HK-2 (cell line): Measurements from ENCODE around the gene HTR5A.

Experiments used
- DNase-seq: peaks from one replicate; pipeline ENCODE4 v3.0.0-alpha.2; 2018; ENCODE audit not compliant: unreplicated experiment

HTR5A gene

GRCh38 chr7:155090684-155091083 lies 20.6 kb downstream of the HTR5A start:
- DNase-seq, result peak; percentile 8

- no peak for DNase-seq
Observed at GRCh38 chr7:155093596-155093995, 23.5 kb downstream of the HTR5A start.

DNA sequence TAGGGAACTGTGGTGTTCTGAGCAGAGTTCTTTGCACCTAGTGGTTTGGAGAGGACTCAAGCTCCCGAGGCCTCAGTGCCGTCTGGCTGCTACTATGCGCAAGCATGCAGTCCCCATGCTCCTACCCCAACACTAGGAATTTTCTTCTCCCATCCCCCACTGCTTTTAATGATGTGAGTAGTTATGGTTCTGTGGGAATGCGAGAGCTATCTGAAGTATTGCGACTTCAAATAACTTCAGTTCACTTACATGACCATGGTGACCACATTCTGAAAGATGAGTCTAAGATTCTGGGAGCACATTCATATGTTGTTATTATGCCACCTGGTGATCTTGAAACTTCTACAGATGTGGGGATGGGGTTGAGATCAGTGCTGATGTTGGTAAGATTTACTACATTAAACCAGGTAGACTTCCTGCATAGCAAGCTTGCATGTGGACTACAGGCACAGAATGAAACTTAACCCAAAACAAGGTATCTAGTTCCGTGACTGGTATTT lies 24.6 kb downstream of the HTR5A start:
- no peak for DNase-seq

- DNase-seq, result no peak
Observed at GRCh38 chr7:155097338-155097737, 27.2 kb downstream of the HTR5A start.

- no peak for DNase-seq
Observed at GRCh38 chr7:155103839-155104238, 33.7 kb downstream of the HTR5A start.

DNA sequence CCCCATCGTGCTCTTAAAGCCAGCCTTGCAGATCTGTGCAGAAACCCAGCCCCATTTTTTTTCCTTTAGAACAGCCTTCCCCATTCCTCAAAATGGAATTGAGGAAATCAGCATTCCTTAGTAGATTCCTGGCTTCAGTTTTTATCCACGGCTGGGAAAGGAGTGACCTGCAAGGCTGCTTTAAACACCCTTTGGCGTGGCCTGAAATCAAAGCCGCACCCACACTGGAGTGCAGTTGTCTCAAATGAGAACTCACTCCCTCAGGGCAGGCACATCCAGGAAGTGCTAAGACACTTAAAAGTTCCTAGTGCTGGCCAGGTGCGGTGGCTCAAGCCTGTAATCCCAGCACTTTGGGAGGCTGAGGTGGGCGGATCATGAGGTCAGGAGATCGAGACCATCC lies 34.8 kb downstream of the HTR5A start:
- no peak for DNase-seq

- DNase-seq, result no peak
Observed at GRCh38 chr7:155106356-155106755, 36.2 kb downstream of the HTR5A start.

DNA sequence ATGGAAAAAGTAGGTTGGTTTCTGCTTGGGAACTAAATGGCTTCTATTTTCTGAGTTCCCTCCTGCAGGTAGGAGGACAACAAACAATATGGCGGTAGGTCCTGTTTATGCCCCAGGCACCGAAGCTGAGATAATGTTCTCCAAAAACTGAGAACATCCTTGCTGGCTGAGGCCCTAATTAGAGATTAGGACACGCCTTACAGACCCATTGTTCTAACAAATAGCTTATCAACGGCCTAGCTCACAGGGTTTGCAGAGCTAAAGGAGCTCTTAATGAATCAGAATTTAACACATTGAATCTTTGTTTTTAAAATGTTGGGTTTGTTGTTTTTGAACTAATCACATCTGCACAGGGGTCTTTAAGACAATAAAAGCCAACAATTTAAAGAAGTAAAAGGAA lies 37.0 kb downstream of the HTR5A start:
- no peak for DNase-seq

DNA sequence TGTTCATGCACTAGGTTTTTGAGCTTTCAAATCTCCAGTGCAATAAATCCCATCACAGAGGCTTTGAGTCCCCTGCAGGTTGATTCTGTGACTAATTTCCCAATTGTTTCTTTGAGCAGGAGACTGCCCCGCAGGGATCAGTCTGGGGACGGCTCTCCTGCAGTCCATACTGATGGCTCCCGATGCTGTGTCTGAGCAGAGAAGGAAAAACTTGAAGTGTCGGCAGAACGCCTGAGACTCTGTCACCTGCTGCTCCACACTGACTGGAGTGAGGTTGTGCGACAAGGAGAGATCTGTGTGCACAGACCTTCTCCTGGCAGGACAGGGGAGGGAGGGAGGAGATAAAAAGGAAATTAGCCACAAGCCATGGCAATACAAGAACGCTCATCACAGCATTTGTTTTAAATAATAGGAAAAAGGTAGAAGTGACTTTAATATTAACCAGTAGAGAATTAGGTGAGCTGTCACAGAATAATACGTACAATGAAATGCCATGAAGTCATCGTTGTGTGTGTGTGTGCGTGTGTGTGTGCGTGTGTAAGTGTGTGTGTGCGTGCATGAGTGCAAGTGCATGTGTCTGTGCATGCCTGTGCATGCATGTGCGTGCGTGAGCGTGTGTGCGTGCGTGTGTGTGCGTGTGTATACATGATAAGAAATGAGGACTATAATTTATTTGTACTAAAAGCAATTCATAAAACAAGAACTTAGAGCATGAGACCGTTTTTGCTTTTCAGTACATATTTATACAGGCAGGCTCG lies 38.2 kb downstream of the HTR5A start:
- no peak for DNase-seq

DNA sequence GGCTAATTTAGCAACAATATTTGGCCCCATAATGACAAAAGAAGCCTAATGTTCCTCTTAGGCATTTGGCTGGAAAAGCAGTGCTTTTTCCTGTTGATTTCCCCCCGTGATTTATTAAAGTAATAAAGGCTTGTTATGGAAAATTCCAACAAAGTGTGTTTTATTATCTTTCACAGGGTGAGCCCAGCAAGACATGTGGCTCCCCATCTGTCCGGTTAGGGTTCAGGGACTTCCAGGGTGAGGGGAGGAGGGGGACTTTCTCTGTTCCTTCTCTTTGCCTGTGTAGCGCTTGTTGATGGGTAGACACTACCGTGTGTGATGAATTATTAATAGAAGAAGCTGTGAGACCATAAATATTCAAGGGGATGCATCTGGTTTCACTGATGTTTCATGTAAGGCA lies 39.0 kb downstream of the HTR5A start:
- no peak for DNase-seq

DNA sequence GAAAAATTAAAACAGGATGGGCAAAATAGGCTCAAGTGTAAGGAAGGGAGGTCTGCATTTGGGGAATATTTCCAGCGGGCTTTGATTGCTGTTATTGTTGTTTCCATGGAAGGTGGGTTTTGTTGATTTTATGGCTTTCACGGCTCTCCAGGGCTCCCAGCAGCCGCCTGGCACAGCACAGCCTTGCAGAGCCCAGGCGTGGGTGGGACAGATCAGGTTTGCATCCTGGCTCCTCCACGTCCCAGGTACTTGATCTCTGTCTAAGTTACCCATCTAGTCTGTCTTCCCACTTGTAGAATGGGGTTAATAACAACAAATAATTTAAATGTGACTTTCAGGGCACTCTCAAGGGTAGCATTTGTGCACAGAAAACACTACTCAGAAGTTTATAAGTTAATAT lies 45.2 kb downstream of the HTR5A start:
- no peak for DNase-seq

DNA sequence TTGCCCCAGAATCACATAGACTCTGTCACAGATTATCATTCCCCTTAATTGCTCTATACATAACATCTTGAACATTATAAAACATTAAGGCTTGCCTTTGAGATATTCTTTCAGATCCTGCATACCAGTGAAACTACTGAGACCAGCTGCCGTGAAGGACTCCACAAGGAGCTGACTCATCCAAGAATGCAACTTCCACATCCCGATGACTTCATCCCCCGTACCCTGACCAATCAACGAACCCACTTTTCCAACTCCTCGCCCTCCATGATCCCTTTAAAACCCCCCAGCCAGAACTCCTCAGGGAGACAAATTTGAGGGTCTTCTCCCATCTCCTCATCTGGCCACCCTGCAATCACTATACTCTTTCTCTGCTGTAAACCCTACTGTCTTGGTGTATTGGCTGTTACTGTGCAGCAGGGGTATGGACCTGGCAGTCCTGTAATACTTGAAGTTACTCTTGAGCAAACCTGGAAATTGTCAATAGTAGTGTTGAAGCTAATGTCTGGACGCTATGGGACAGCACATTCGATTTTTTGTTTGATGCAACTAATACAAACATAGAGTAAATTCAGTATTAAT lies 49.8 kb downstream of the HTR5A start:
- DNase-seq, result no peak

DNA sequence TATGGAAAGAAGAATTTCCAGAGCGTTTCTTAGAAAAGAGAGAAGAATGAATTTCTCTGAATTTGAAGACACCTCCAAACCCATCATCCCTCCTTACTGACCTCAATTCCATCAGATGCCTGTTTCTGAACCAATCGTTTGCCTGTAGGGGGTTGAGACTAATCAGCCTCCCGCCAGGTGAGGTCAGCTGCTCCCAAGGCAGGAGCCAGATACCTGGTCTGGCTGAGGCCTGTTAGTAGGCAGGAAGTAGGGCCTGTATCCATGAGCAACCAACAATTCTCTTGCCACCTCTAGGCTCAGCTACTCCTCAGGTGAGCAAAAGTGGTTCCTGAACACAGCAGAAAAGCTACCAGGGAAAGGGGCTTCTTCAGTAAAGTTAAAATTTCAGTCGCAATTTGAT lies 50.3 kb downstream of the HTR5A start:
- DNase-seq, result no peak

DNA sequence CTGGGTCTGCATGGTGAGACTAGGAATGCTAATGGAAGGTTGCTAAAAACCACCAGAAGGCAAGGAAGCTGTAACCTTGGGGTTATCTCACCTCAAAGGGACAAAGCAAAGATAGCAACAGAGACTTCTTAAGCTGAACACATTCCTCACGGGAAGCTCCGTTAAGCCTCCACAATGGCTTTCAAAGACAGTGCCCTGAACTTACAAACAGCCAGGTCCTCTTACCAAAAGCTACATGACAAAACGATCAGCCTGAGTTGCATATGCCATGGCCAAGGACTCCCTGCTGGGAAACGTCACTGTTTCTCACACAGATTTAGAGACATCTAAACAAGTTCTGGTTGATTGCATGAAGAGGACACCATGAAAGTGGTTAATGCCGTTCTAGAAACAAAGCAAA lies 52.7 kb downstream of the HTR5A start:
- DNase-seq, result no peak

DNA sequence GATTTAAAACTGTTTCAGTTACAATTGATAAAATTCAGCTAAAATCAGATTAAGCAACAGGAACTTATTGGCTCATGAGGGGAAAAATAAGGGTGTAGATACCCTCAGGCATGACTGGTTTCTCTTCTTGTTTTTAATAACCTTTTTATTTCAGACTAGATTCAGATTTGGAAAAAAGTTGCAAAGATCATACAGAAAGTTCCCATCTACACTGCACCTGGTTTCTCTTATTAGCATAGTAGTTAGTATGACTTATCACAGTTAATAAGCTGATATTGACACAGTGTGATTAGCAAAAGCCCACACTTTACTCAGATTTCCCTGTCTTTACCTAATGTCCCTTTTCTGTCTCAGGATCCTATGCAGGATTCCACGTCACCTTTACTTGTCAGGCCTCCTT lies 53.3 kb downstream of the HTR5A start:
- DNase-seq, result no peak

GRCh38 chr7:155124706-155125105 lies 54.6 kb downstream of the HTR5A start:
- DNase-seq, result no peak

DNA sequence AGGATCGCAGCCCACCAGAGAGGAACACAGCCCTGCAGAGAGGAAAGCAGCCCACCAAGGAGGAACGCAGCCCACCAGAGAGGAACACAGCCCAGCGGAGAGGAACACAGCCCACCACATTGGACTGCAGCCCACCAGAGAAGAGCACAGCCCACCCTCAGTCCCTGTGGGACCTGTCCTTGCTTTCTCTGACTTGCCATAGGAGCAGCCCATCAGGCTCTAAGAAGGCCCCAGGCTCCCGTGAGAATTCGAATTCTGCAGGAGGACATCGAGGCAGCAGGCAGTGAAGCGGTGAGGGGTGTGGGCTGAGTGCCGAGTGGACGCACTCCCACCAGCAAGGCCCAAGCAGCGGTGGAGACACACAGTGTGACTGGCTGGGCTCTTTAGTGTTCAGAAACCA lies 59.1 kb downstream of the HTR5A start:
- no peak for DNase-seq

- no peak for DNase-seq
Observed at GRCh38 chr7:155129789-155130188, 59.7 kb downstream of the HTR5A start.

GRCh38 chr7:155130493-155130892 lies 60.4 kb downstream of the HTR5A start:
- DNase-seq, result no peak

DNA sequence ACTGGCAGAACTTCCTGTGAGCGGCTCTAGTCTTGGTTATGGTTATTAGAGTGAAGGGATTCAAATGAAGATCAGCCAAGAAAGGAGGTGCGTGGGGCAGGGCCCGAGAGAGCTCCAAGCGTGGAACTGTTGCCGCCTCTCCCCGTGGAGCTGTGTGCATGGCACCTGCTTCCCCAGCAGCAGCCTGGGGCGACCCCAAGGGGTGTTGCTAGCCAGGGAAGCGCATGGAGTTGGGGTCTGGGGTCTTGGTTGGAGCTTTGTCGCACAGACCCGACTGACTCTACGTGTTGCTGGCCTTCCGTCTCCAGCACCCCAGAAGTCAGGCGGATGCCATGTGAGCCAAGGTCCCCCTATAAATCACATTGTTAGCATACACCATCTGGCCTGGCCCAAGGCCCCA lies 61.0 kb downstream of the HTR5A start:
- no peak for DNase-seq

DNA sequence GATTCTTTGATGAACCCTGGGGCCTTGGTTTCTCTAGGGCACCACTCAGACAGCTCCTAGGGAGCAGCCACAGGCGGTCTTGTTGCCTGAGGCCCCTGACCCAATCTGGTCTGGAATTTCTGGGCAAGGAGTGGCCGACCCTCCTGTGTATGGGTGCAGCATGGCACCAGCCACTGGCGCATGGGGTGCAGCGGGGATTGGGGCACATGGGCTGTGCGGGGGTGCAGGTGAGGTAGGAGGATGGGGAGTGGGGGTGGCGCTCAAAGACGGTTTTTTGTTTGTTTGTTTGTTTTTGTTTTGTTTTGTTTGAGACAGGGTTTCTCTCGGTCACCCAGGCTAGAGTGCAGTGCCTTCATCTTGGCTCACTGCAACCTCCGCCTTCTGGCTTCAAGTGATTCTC lies 62.3 kb downstream of the HTR5A start:
- no peak for DNase-seq

DNA sequence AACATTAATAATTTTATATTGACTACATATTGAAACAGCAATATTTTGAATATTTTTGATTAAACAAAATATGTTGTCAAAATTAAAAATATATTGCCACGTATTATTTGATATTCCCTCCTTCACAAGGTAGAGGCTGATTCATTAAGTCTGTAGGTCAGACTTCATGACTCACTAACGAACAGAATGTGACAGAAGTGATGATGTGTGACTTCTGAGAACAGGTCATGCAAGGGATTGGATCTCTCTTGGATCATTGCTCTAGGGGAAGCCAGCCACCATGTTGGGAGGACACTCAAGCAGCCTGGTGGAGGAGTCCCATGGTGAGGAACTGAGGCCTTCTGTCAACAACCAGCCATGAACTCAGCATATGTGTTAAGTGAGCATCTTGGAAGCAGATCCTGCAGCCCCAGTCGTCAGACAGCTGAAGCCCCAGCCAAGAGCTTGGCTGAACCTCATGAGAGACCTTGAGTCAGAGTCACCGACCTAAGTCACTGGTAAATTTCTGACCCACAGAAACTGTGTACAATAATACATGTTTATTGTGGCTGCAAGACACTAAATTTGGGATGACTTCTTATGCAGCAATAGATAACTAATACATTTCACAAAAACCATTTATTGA lies 66.6 kb downstream of the HTR5A start:
- no peak for DNase-seq
